NCI-H69 (cell line): Measurements from ENCODE around the gene STK32A.

Experiments
- DNase-seq: peaks from one replicate; lab custom pipeline; 2025; lab: John Stamatoyannopoulos, UW

Gene STK32A

GRCh38 chr5:147391781-147392180 lies 157.0 kb downstream of the STK32A start:
- DNase-seq: peak; percentile 17

- peak; percentile 7 for DNase-seq
Observed at GRCh38 chr5:147393874-147394672, 159.2 kb downstream of the STK32A start.

- no peak for DNase-seq
Observed at GRCh38 chr5:147396070-147396823, 161.4 kb downstream of the STK32A start.

- DNase-seq: no peak
Observed at GRCh38 chr5:147397616-147398015, 162.8 kb downstream of the STK32A start.

GRCh38 chr5:147398860-147399259 lies 164.0 kb downstream of the STK32A start:
- no peak for DNase-seq

GRCh38 chr5:147400126-147400809 lies 165.4 kb downstream of the STK32A start:
- DNase-seq: no peak

- DNase-seq: no peak
Observed at GRCh38 chr5:147400881-147401280, 166.1 kb downstream of the STK32A start.

GRCh38 chr5:147403651-147404640 lies 169.1 kb downstream of the STK32A start:
- no peak for DNase-seq

- DNase-seq: no peak
Observed at GRCh38 chr5:147404706-147405105, 169.9 kb downstream of the STK32A start.

- DNase-seq: no peak
Observed at GRCh38 chr5:147406636-147407035, 171.8 kb downstream of the STK32A start.

GRCh38 chr5:147407094-147407681 lies 172.4 kb downstream of the STK32A start:
- DNase-seq: no peak

- no peak for DNase-seq
Observed at GRCh38 chr5:147408980-147409379, 174.2 kb downstream of the STK32A start.

GRCh38 chr5:147410496-147411358 lies 175.9 kb downstream of the STK32A start:
- DNase-seq: peak; percentile 28

GRCh38 chr5:147411359-147412319 lies 176.8 kb downstream of the STK32A start:
- no peak for DNase-seq

- DNase-seq: no peak
Observed at GRCh38 chr5:147412561-147412960, 177.7 kb downstream of the STK32A start.

GRCh38 chr5:147413266-147413665 lies 178.4 kb downstream of the STK32A start:
- DNase-seq: no peak

- no peak for DNase-seq
Observed at GRCh38 chr5:147415651-147416050, 180.8 kb downstream of the STK32A start.

GRCh38 chr5:147417135-147417813 lies 182.4 kb downstream of the STK32A start:
- DNase-seq: peak; percentile 8
